A204.1 (cell line): ENCODE results near the gene TMEM79.

Experiments
- FAIRE-seq: peaks from 2 replicates; lab custom pipeline; 2012; peaks lifted over from hg19 to GRCh38; lab: Jason Lieb, UNC

TMEM79 gene, protein sequence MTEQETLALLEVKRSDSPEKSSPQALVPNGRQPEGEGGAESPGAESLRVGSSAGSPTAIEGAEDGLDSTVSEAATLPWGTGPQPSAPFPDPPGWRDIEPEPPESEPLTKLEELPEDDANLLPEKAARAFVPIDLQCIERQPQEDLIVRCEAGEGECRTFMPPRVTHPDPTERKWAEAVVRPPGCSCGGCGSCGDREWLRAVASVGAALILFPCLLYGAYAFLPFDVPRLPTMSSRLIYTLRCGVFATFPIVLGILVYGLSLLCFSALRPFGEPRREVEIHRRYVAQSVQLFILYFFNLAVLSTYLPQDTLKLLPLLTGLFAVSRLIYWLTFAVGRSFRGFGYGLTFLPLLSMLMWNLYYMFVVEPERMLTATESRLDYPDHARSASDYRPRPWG

DNA sequence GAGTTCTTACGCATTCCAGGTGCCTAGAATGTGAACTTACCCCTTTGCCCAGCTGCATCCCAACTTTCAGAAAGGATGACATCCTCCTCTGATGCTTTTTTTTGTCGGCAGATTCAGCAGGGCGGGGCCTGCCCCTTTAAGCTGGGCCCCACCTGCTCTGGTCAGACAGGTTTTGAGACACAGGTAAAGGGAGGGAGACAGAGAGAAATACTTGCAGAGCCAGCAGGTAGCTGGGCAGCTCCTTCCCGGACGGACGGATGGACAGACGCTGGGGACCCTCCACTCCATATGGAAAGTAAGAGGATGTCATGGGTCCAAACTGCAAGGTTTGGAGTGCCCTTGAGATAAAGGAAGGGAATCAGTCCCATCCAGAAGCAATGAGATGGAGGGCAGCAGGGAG lies at the start of gene TMEM79:
TMEM79 (plus strand) TSS at position 214 of the 400 bp plus-strand sequence. CDS start 902 bp downstream, outside the sequence.
- FAIRE-seq, result no peak

- FAIRE-seq, result no peak
These were observed 48.0 kb upstream of the TMEM79 start for GRCh38 chr1:156236164-156236563.

- no peak for FAIRE-seq
These were observed 45.9 kb upstream of the TMEM79 start for GRCh38 chr1:156238248-156238647.

DNA sequence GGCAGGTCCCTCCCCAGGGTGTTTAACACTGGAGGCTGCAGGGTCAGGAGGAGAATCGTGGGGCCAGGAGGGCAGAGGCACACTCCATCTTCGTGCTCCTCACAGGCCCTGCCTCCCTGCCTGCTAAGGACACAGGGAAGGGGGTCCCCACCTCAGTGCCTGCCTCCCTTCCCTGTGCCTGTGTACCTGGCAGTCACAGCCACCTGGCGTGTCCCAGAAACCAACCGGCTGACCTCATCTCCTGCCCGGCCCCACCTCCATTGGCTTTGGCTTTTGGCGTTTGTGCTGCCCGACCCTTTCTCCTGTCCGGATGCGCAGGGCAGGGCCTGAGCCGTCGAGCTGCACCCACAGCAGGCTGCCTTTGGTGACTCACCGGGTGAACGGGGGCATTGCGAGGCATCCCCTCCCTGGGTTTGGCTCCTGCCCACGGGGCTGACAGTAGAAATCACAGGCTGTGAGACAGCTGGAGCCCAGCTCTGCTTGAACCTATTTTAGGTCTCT lies 42.8 kb upstream of the TMEM79 start:
- FAIRE-seq, result no peak

DNA sequence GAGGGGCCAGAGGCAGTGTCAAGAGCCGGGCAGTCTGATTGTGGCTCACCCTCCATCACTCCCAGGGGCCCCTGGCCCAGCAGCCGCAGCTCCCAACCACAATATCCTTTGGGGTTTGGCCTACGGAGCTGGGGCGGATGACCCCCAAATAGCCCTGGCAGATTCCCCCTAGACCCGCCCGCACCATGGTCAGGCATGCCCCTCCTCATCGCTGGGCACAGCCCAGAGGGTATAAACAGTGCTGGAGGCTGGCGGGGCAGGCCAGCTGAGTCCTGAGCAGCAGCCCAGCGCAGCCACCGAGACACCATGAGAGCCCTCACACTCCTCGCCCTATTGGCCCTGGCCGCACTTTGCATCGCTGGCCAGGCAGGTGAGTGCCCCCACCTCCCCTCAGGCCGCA lies 42.2 kb upstream of the TMEM79 start, which contains the start of gene BGLAP:
BGLAP (plus strand) TSS at position 259 of the 400 bp plus-strand sequence; CDS start at position 307, 48 bp downstream.
- FAIRE-seq, result no peak

- no peak for FAIRE-seq
These were observed 41.4 kb upstream of the TMEM79 start for GRCh38 chr1:156242738-156243137.

GRCh38 chr1:156244126-156244525 lies 40.0 kb upstream of the TMEM79 start:
- FAIRE-seq, result no peak

- no peak for FAIRE-seq
These were observed 39.4 kb upstream of the TMEM79 start for GRCh38 chr1:156244712-156245111.

- FAIRE-seq, result no peak
These were observed 38.5 kb upstream of the TMEM79 start for GRCh38 chr1:156245451-156246232.

GRCh38 chr1:156246241-156246780 lies 37.8 kb upstream of the TMEM79 start:
- FAIRE-seq, result no peak

DNA sequence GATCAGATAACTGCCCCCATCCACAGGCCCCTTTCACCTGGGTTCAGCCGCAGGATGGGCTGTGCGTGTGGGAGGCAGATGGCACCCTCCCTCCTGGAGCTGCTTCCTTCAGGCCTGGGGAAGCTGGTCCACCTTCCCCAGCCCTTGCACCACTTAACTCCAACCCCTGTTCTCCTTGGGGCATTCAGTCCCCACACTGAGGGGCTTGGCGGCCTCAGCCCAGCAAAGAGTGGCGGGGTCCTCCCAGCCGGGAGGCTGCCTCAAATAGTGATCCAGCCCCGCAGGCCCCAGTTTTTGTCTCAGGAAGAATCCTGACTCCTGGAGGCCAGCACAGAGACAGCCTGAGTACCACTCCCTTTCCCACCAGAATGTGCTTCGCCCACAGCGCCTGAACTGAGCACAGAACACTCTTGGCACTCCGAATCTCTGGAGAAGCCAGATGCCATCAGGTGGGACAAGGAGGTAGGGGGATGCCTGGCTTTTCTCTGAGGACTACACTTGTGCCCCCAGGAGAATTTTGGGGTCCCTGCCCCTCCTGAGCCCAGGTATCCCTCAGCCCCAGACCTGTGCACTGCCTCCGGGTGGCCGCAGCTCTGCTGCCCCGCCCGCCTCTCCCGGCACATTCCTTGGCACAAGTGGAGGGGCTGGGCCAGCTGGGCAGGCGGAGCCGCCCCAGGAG lies 37.2 kb upstream of the TMEM79 start:
- no peak for FAIRE-seq

- FAIRE-seq, result no peak
These were observed 36.4 kb upstream of the TMEM79 start, which contains the start of gene PAQR6 for GRCh38 chr1:156247460-156248322. PAQR6 (minus strand) TSS chr1:156248056; CDS start chr1:156246731, 1,325 bp downstream.

DNA sequence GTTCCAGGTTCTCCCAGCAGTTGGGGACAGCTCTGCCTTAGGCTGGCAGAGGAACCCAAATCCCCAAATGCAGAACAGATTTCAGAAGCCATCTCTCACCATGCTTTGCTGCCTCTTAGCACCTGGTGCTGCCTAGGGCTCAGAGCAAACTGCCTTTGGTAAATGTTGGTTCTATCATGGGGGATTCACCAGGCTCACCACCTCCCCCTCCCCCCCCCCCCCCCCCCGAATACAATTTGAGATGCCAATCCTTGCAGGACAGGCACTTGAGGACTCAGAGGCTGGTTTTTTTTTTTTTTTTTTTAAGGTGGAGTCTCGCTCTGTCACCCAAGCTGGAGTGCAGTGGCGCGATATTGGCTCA lies 35.8 kb upstream of the TMEM79 start:
- FAIRE-seq, result no peak

GRCh38 chr1:156249593-156249992 lies 34.5 kb upstream of the TMEM79 start:
- no peak for FAIRE-seq

- no peak for FAIRE-seq
These were observed 32.6 kb upstream of the TMEM79 start for GRCh38 chr1:156251527-156251926.

GRCh38 chr1:156253634-156254033 lies 30.5 kb upstream of the TMEM79 start:
- no peak for FAIRE-seq

GRCh38 chr1:156257711-156258110 lies 26.4 kb upstream of the TMEM79 start:
- no peak for FAIRE-seq

DNA sequence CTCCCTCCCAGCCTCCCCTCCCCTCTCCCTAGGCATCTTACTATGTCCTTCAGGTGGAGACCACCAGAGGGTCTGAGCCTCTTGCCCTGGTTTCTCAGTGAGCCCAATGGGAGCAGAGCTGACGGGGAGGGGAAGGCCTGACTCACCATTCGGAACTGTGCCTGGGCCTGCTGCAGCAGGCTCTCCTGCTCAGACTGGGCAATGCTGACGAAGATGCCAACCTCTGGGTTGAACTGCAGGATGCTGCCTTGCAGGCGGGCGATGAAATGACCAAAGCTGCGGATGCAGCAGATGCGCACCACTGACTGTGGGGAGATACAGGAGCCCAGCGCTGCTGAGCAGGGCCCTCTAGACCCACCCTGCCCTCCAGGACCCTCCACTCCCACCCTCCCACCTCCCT lies 25.3 kb upstream of the TMEM79 start:
- FAIRE-seq, result no peak

DNA sequence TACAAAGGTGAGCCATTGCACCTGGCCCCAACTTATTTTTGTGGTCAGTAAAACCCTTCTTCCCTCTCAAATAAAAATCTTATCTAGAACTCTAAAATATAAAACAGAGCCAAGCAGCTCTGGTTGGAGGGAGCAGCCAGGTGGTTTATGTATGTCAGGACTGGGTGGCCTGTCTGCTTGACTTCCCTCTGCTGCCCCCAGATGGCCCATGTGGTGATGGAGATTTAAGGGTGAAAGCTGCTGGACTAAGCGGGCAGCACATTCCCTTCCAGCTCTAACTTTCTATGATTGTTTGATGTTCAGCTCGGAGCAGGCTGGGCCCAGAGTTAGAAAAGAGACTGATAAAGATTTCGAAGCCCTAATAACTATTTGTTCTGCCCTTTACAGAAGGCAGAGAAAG lies 24.3 kb upstream of the TMEM79 start:
- no peak for FAIRE-seq

DNA sequence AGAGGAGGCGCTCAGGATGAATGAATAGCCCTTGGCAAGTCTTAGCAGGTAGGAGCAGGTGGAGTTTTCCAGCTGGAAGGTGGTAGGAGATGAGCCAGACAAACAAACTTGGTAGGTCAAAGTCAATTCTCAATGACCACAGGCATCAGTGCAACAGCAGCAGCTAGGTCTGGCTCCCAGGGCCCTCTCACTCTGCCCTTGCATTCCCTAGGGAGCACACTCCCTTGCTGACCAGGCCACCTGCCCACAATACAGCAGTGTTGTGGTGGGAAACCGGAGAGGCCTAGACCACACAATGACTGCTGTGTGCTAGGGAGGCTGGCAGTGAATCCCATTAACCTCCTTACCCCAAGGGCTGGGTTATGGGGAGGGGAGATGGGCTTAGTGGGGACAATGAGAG lies 23.2 kb upstream of the TMEM79 start:
- FAIRE-seq, result no peak
